HG03095 (cell line): ENCODE results near the gene TNS3.
"Not testable (repeated sequence)": the region's sequence is repeated elsewhere in the genome, so short reads cannot be mapped to it uniquely, and the experiment has no call there.

ENCODE experiments used
- ATAC-seq: cut with Tn5 transposase; IDR thresholded peaks from one replicate; pipeline ENCODE4 v1.9.1; 2021; ENCODE audit warnings: moderate library complexity; ENCODE audit not compliant: unreplicated experiment

TNS3 gene

GRCh38 chr7:47603514-47604255, 21.8 kb upstream of the TNS3 start:
- ATAC-seq, result not testable (repeated sequence)

GRCh38 chr7:47602272-47603004, 20.5 kb upstream of the TNS3 start:
- no peak for ATAC-seq

GRCh38 chr7:47601881-47602249, 20.0 kb upstream of the TNS3 start:
- ATAC-seq, result no peak

GRCh38 chr7:47601119-47601880, 19.4 kb upstream of the TNS3 start:
- ATAC-seq, result no peak

GRCh38 chr7:47600199-47601118, 18.5 kb upstream of the TNS3 start:
- no peak for ATAC-seq

GRCh38 chr7:47597379-47597778, 15.5 kb upstream of the TNS3 start:
- ATAC-seq, result no peak

- no peak for ATAC-seq
These were observed 14.7 kb upstream of the TNS3 start for GRCh38 chr7:47596502-47597202.

GRCh38 chr7:47594406-47594805, 12.5 kb upstream of the TNS3 start:
- no peak for ATAC-seq

- no peak for ATAC-seq
These were observed 10.0 kb upstream of the TNS3 start for GRCh38 chr7:47591655-47592572.

- ATAC-seq, result no peak
These were observed 9.3 kb upstream of the TNS3 start for GRCh38 chr7:47591089-47591654.

- not testable (repeated sequence) for ATAC-seq
These were observed 8.3 kb upstream of the TNS3 start for GRCh38 chr7:47590215-47590614.

- ATAC-seq, result peak; percentile 60
These were observed 6.9 kb upstream of the TNS3 start for GRCh38 chr7:47588704-47589225.

- no peak for ATAC-seq
These were observed 6.1 kb upstream of the TNS3 start for GRCh38 chr7:47587976-47588375.

- no peak for ATAC-seq
These were observed 5.4 kb upstream of the TNS3 start for GRCh38 chr7:47587351-47587750.

GRCh38 chr7:47586925-47587324, 5.0 kb upstream of the TNS3 start:
- no peak for ATAC-seq

GRCh38 chr7:47586161-47586670, 4.3 kb upstream of the TNS3 start:
- not testable (repeated sequence) for ATAC-seq

- no peak for ATAC-seq
These were observed 2.6 kb upstream of the TNS3 start for GRCh38 chr7:47584536-47584895.
